Coronary artery (tissue), 2 donors: ENCODE measurements around the gene SRBD1.

Source experiments
- DNase-seq: peaks from one replicate; pipeline ENCODE4 v3.0.0-alpha.2; 2017; ENCODE audit warnings: low spot score
- H3K27ac ChIP-seq, 2 donors: fragments of 200-600 bp; sonication (generic); one replicate each; pipeline ENCODE4 v1.5.1; 2016 to 2019
- H3K4me3 ChIP-seq: fragments of 200-600 bp; sonication (generic); 2 replicates; pipeline ENCODE4 v1.5.1; 2016; ENCODE audit warnings: mild to moderate bottlenecking, moderate library complexity
- CTCF ChIP-seq: fragments of 200-600 bp; sonication (generic); IDR thresholded peaks from one replicate; pipeline ENCODE4 v1.5.1; 2019; ENCODE audit warnings: antibody characterized with exemption

SRBD1 gene

DNA sequence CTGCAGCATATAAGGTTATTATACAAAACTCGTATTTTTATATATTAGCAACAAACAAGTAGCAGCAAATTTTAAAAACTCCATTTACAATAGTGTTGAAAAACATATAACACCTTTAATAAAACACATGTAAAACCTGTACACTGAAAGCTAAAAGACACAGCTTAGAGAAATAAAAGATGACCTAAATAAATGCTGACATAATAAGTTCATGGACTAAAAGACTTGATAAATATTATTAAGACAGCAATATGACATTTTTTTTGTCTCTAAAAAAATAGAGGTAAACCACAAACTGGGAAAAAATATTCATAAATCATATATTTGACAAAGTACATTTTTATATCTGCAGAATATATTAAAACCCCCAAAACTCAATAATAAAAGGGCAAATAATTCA lies 201.4 kb downstream of the SRBD1 start:
- Histone ChIP-seq H3K27ac (no peak overlapping the region), H3K4me3 (no peak overlapping the region)
- no peak for TF ChIP-seq CTCF
- no peak for DNase-seq

- H3K27ac ChIP-seq = no peak overlapping the region
- TF ChIP-seq CTCF = no peak
- no peak overlapping the region for H3K4me3 ChIP-seq
- no peak for DNase-seq
Measured at GRCh38 chr2:45406621-45407020, 204.4 kb downstream of the SRBD1 start.

DNA sequence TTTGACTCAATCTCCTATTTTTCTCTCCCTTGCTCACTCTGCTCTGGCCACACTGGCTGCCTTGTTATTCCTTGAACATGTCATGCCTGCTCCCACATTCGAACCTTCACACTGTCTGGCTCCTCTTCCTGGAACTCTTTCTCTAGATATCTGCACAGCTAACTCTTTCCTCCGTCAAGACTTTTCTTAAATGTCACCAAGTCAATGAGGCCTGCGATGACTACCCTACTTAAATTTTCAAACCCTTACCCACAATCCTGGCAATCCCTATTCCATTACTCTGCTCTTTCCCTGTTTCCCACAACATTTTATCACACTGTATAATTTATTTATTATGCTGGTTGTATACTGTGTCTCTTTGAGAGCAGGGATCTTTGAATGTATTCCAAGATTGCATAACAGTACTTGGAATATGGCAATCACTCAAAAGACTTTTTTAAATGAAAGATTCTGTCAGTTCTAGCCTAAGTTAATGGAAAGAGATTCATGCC lies 206.2 kb downstream of the SRBD1 start:
- no peak for DNase-seq
- no peak for TF ChIP-seq CTCF
- H3K27ac ChIP-seq = no peak overlapping the region

GRCh38 chr2:45403036-45403435 lies 208.0 kb downstream of the SRBD1 start:
- no peak for TF ChIP-seq CTCF
- Histone ChIP-seq H3K27ac (no peak overlapping the region), H3K4me3 (no peak overlapping the region)
- no peak for DNase-seq

More for the DNA sequence above, 206.2 kb downstream of the SRBD1 start:
- no peak overlapping the region for H3K4me3 ChIP-seq

GRCh38 chr2:45401431-45401922 lies 209.6 kb downstream of the SRBD1 start:
- no peak for DNase-seq
- Histone ChIP-seq H3K27ac (no peak overlapping the region), H3K4me3 (no peak overlapping the region)
- no peak for TF ChIP-seq CTCF

GRCh38 chr2:45399040-45399784 lies 211.9 kb downstream of the SRBD1 start:
- no peak for DNase-seq
- no peak overlapping the region for H3K4me3 ChIP-seq
- no peak for TF ChIP-seq CTCF
- no peak overlapping the region for H3K27ac ChIP-seq

- TF ChIP-seq CTCF = no peak
- no peak overlapping the region for H3K4me3 ChIP-seq
- no peak for DNase-seq
- H3K27ac ChIP-seq = no peak overlapping the region
Measured at GRCh38 chr2:45397292-45397691, 213.8 kb downstream of the SRBD1 start.
